GM10248 (cell line): ENCODE results near the gene ZNF385A.

Experiments used
- CTCF ChIA-PET: fragments of 300-600 bp; sonication (Branson Sonifier 250); formaldehyde crosslinking; extraction: SDS; loops from one replicate; lab custom pipeline; 2021; ENCODE audit warnings: antibody characterized with exemption; lab: Yijun Ruan, JAX
- POLR2A ChIA-PET: fragments of 350-650 bp; sonication (Branson Sonifier 250); formaldehyde crosslinking; extraction: SDS; loops from one replicate; lab custom pipeline; 2020; ENCODE audit warnings: antibody characterized with exemption; lab: Yijun Ruan, JAX
- DNase-seq: peaks from one replicate; pipeline ENCODE4 v3.0.0; 2012; ENCODE audit errors: extremely low spot score
- CTCF ChIP-seq: IDR thresholded peaks from 2 replicates; pipeline ENCODE4 v1.5.1; 2012; ENCODE audit warnings: mild to moderate bottlenecking, low read depth; ENCODE audit errors: extremely low read depth, missing control alignments, control extremely low read depth

ZNF385A gene

GRCh38 chr12:54387114-54387467 lies 2.6 kb upstream of the ZNF385A start:
- ChIA-PET POLR2A (no interaction called here), CTCF (interaction anchor here (0.9 to 6.4 kb wide), 7 partner anchors 11 to 179 kb away, joined by 3 to 95 read pairs (median 5); no protein-coding TSS in a partner anchor)
- no peak for DNase-seq
- TF ChIP-seq CTCF: no peak

- TF ChIP-seq CTCF: no peak
- POLR2A ChIA-PET: no interaction called here
- CTCF ChIA-PET: interaction anchor here (1.1 to 6.4 kb wide), 8 partner anchors 12 to 179 kb away, joined by 3 to 95 read pairs (median 6); no protein-coding TSS in a partner anchor
- DNase-seq: no peak
These were observed 2.0 kb upstream of the ZNF385A start for GRCh38 chr12:54386403-54387113.

GRCh38 chr12:54385251-54385914 lies 850 bp upstream of the ZNF385A start:
- ChIA-PET CTCF (interaction anchor here (0.6 to 6.4 kb wide), 11 partner anchors 8 to 178 kb away, joined by 3 to 95 read pairs (median 4); no protein-coding TSS in a partner anchor), POLR2A (interaction anchor here (0.6 kb wide), 1 partner anchor 105 kb away, joined by 3 read pairs; the partner anchor contains the start of genes CBX5 and HNRNPA1)
- peak; percentile 75 for DNase-seq
- TF ChIP-seq CTCF: no peak

- CTCF ChIA-PET: interaction anchor here (0.8 to 7.5 kb wide), 9 partner anchors 8 to 176 kb away, joined by 3 to 95 read pairs (median 6); no protein-coding TSS in a partner anchor
- no peak for DNase-seq
- no peak for TF ChIP-seq CTCF
- POLR2A ChIA-PET: no interaction called here
These were observed 1.4 kb downstream of the ZNF385A start for GRCh38 chr12:54383041-54383609.

GRCh38 chr12:54381136-54381535 lies 3.4 kb downstream of the ZNF385A start:
- POLR2A ChIA-PET: interaction anchor here (0.7 kb wide), 1 partner anchor 20 kb away, joined by 5 read pairs; no protein-coding TSS in a partner anchor
- no peak for DNase-seq
- CTCF ChIA-PET: interaction anchor here (0.9 to 7.5 kb wide), 15 partner anchors 10 to 588 kb away, joined by 3 to 87 read pairs (median 33); partner anchors contain the start of genes COPZ1 and NFE2
- no peak for TF ChIP-seq CTCF
